Measurements from ENCODE around the gene SFPQ. TPM values are rescaled to one million over a fixed set of nuclear protein-coding genes. Genes with fewer than 3 reads are reported as not detected.

Gene SFPQ
- total and polyA plus RNA-seq, 4 donors = 116 to 269 (median 210) TPM

DNA sequence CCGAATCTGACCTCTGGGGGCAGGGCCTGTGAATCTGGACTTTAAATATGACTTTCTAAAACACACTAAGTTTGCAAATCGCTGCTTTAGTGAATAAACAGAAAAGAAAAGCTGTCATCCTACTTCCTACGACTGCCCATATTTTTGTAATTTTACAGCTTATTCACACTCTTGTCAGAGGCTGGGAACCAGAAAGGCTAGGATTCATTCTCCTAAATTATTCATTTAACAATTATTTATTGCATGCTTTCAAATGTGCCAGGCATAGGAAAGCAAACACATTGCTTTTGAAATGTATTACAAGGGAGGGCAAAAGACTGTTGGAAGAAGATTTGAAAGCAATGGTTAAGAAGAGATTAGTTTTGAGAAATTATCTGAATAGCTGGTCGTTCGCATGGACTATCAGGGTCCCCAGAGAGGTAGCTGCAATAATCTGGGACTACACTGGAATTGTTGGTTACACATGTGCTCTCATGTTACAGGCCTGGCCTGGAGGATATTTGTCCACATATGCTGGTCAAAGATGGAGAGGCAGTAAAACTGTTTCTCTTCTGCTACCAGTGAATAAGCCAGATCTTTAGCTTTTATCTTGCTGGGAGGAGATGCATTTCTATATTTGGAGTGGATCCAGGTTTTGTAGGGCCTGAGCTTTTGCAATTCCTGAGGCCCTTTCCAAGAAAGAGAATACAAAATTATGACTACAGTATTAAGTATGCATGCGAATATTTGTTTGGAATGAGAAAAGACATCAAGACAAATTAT, 29.6 kb upstream of the SFPQ start:
- Histone ChIP-seq H3K27ac (ENCODE audit: low read depth in 1 of 2, low read length in 1 of 2) (no peak overlapping the region), H3K9me3 (ENCODE audit: control insufficient read depth in 4 of 4, insufficient read depth in 3 of 4, low read length in 3 of 4) (no peaks in the 10 kb centered on the region), H3K36me3 (ENCODE audit: control insufficient read depth in 4 of 4, insufficient read depth in 4 of 4, low read length in 4 of 4) (no peaks in the 10 kb centered on the region), H3K4me1 (ENCODE audit: control insufficient read depth in 5 of 5, insufficient read depth in 5 of 5, low read length in 5 of 5) (peaks cover 0 to 19% (median 0%) of the 10 kb centered on the region in 5 donors), H3K9ac (ENCODE audit: insufficient read depth in 1 of 2, low read length in 2 of 2) (no peak overlapping the region), H3K4me3 (no peak overlapping the region), H3K27me3 (ENCODE audit: control insufficient read depth in 3 of 3, insufficient read depth in 3 of 3, low read length in 2 of 3) (no peaks in the 10 kb centered on the region)
- ATAC-seq (ENCODE audit: insufficient read depth, low FRiP score) (no peak), DNase-seq (peak; percentile 26 to 93 (median 86))
- 65 to 74% methylated on average over 6 of the region's 6 CpGs for WGBS, 2 donors
- TF ChIP-seq CTCF (IDR thresholded peaks at IDR 0.05; ENCODE audit: control extremely low read depth, extremely low read depth) = no peak

- no peaks in the 10 kb centered on the region for H3K27me3 ChIP-seq (ENCODE audit: control insufficient read depth in 3 of 3, insufficient read depth in 3 of 3, low read length in 2 of 3)
- H3K4me1 ChIP-seq (ENCODE audit: control insufficient read depth in 5 of 5, insufficient read depth in 5 of 5, low read length in 5 of 5) = peaks cover 0 to 19% (median 0%) of the 10 kb centered on the region in 5 donors
- no peak for ATAC-seq (ENCODE audit: insufficient read depth, low FRiP score)
- H3K27ac ChIP-seq (ENCODE audit: low read depth in 1 of 2, low read length in 1 of 2) = no peak overlapping the region
- no peak overlapping the region for H3K4me3 ChIP-seq
- H3K36me3 ChIP-seq (ENCODE audit: control insufficient read depth in 4 of 4, insufficient read depth in 4 of 4, low read length in 4 of 4) = no peaks in the 10 kb centered on the region
- no peak for TF ChIP-seq CTCF (IDR thresholded peaks at IDR 0.05; ENCODE audit: control extremely low read depth, extremely low read depth)
- no peaks in the 10 kb centered on the region for H3K9me3 ChIP-seq (ENCODE audit: control insufficient read depth in 4 of 4, insufficient read depth in 3 of 4, low read length in 3 of 4)
- DNase-seq = no peak
- WGBS, 2 donors = 43 to 46% methylated on average over 2 of the region's 2 CpGs
- H3K9ac ChIP-seq (ENCODE audit: insufficient read depth in 1 of 2, low read length in 2 of 2) = no peak overlapping the region
Observed at GRCh38 chr1:35220976-35221375, 28.0 kb upstream of the SFPQ start.

DNA sequence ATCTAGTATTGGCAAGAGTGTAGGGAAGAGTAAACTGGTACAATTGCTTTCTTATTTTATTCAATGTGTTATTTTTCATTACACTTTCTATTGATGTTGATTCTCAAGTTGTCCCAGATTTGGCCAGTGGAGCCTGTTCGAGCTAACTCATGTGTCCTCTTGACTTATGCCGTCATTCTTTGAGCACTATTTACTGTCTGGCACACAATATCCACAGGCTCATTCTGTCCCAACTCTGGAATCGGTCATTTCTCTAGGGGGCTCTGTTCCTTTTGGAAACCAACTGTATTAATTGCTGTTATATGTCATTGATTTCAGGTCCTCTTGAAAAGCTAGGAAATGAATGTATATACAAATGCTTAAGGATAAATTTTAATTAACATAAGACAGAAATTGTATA, 22.4 kb upstream of the SFPQ start:
- ATAC-seq (ENCODE audit: insufficient read depth, low FRiP score) (peak; percentile 47), DNase-seq (peak; percentile 32 to 85 (median 78))
- no peak overlapping the region for H3K27ac ChIP-seq (ENCODE audit: low read depth in 1 of 2, low read length in 1 of 2)
- 42 to 80% methylated on average over 3 of the region's 3 CpGs for WGBS, 2 donors
- no peaks in the 10 kb centered on the region for H3K36me3 ChIP-seq (ENCODE audit: control insufficient read depth in 4 of 4, insufficient read depth in 4 of 4, low read length in 4 of 4)
- TF ChIP-seq CTCF (IDR thresholded peaks at IDR 0.05; ENCODE audit: control extremely low read depth, extremely low read depth) = no peak
- H3K4me3 ChIP-seq = no peak overlapping the region
- H3K4me1 ChIP-seq (ENCODE audit: control insufficient read depth in 5 of 5, insufficient read depth in 5 of 5, low read length in 5 of 5) = peaks cover 0 to 6% (median 0%) of the 10 kb centered on the region in 5 donors
- H3K9me3 ChIP-seq (ENCODE audit: control insufficient read depth in 4 of 4, insufficient read depth in 3 of 4, low read length in 3 of 4) = no peaks in the 10 kb centered on the region
- no peaks in the 10 kb centered on the region for H3K27me3 ChIP-seq (ENCODE audit: control insufficient read depth in 3 of 3, insufficient read depth in 3 of 3, low read length in 2 of 3)
- peak overlapping the region in 1 of 2 donors; percentile 11 for H3K9ac ChIP-seq (ENCODE audit: insufficient read depth in 1 of 2, low read length in 2 of 2)

DNA sequence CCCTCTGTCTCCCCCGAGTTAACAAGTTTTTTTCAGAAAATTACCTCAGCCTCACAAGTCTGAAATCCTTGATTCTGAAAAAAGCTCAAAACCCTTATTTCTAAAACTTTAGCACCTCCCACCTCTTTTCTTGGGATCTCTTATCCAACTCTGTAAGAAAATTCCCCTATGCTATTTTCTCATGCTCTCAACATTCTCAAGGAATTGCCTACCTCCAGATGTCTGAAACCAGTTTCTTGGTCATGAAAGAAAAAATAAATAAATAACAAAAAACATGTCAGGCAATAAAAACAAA, 18.1 kb upstream of the SFPQ start:
- H3K36me3 ChIP-seq (ENCODE audit: control insufficient read depth in 4 of 4, insufficient read depth in 4 of 4, low read length in 4 of 4) = no peaks in the 10 kb centered on the region
- no peak overlapping the region for H3K4me3 ChIP-seq
- H3K27me3 ChIP-seq (ENCODE audit: control insufficient read depth in 3 of 3, insufficient read depth in 3 of 3, low read length in 2 of 3) = no peaks in the 10 kb centered on the region
- WGBS, 2 donors = 84 to 96% methylated on average over 1 of the region's 1 CpG
- no peaks in the 10 kb centered on the region for H3K9me3 ChIP-seq (ENCODE audit: control insufficient read depth in 4 of 4, insufficient read depth in 3 of 4, low read length in 3 of 4)
- DNase-seq (no peak), ATAC-seq (ENCODE audit: insufficient read depth, low FRiP score) (no peak)
- no peak overlapping the region for H3K9ac ChIP-seq (ENCODE audit: insufficient read depth in 1 of 2, low read length in 2 of 2)
- H3K4me1 ChIP-seq (ENCODE audit: control insufficient read depth in 5 of 5, insufficient read depth in 5 of 5, low read length in 5 of 5) = peaks cover 0 to 8% (median 0%) of the 10 kb centered on the region in 5 donors
- TF ChIP-seq CTCF (IDR thresholded peaks at IDR 0.05; ENCODE audit: control extremely low read depth, extremely low read depth) = no peak
- H3K27ac ChIP-seq (ENCODE audit: low read depth in 1 of 2, low read length in 1 of 2) = no peak overlapping the region

Data from lung (tissue), 12 donors.